ENCODE results near the gene HAGHL. TPM values are rescaled to one million over a fixed set of nuclear protein-coding genes. Genes with fewer than 3 reads are reported as not detected.

Gene HAGHL
- total and polyA plus RNA-seq, 2 of the 8 experiments (the other 6 are each of a cell fraction or from before 2014, with no cell fraction given) = 26.6 to 26.9 TPM

DNA sequence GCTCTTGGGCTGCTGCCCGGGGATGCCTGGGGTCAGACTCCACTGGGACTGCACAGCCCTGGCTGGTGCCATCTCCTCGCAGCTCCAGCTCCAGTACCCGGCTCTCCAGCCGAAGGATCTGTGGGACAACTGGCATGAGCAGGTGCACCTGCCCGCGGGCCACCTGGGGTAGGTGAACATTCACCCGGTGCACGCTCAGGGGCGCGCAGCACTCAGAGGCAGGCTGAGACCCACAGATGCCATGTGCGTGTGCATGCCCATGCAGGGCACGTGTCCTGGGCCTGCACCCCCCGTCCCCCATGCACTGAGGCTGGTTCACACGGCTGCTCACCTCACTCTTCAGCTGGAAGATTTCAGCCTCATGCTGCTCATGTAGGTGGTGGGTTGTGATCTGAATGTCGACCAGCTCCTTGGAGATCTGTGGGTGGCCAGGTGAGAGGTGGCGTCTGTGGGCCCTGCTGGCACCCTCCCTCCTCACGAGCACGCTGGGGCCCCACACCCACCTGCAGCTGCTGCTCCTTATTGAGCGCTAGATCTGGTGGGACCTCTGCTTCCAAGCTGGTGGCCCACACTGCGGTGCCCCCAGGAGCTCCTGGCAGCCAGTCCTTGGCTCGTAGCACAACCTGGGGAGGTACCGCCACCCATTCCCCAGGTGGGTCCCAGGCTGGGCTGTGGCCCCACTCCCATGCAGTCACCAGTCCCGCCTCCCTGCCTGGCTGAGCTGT lies 1.3 kb upstream of the HAGHL start:
- Histone ChIP-seq H2BK15ac (ENCODE audit: low read length) (0 out of 2 replicates have a peak overlapping the region, but pooled peaks have one; percentile 46), H2AK5ac (ENCODE audit: low read depth, low read length) (no peak overlapping the region), H3K79me2 (ENCODE audit: control insufficient read depth in 1 of 2, insufficient read depth in 2 of 2, low read length in 2 of 2) (no peaks in the 10 kb centered on the region), H2BK12ac (ENCODE audit: low read depth, low read length) (no peak overlapping the region), H3K4ac (replicated peaks; ENCODE audit: insufficient read length, low read depth, low read length) (peak overlapping the region; percentile 51), H3K18ac (ENCODE audit: extremely low read depth, low read length) (no peak overlapping the region), H4K8ac (ENCODE audit: extremely low read depth, insufficient read depth, low read length) (peak overlapping the region; percentile 57), H4K20me1 (replicated peaks in 1 of 2; ENCODE audit: control insufficient read depth in 1 of 2, insufficient read depth in 2 of 2, low read length in 2 of 2) (peaks cover 3 to 11% of the 10 kb centered on the region in 2 experiments), H3K4me2 (ENCODE audit: insufficient read depth in 1 of 2, low read depth in 2 of 2, low read length in 2 of 2) (peak overlapping the region; percentile 81 to 93; a peak in 3 of 4 replicates), H2BK20ac (ENCODE audit: low read length) (no peak overlapping the region), H3K36me3 (ENCODE audit: control insufficient read depth in 2 of 4, insufficient read depth in 4 of 4, low read length in 3 of 4) (peaks cover 0 to 6% (median 0%) of the 10 kb centered on the region in 4 experiments; a peak in 1 of 8 replicates), H2AFZ (ENCODE audit: low read length) (no peak overlapping the region), H3K4me3 (ENCODE audit: extremely low read depth in 1 of 4, insufficient read depth in 2 of 4, low read depth in 3 of 4, low read length in 4 of 4) (peak overlapping the region in 3 of 4 experiments; percentile 45 to 83 (median 56); a peak in 4 of 8 replicates), H4K91ac (replicated peaks; ENCODE audit: insufficient read length, low read length) (no peak overlapping the region), H2BK120ac (replicated peaks; ENCODE audit: low read depth, low read length) (no peak overlapping the region), H3K79me1 (ENCODE audit: low read depth, low read length) (no peaks in the 10 kb centered on the region), H2BK5ac (ENCODE audit: low read depth, low read length) (no peak overlapping the region), H3K23ac (ENCODE audit: insufficient read length) (no peak overlapping the region), H3K23me2 (ENCODE audit: low read depth, low read length) (peaks cover 22% of the 10 kb centered on the region; the same call in 1 of the 2 replicates), H3K9ac (replicated peaks in 1 of 4; ENCODE audit: extremely low read depth in 1 of 4, low read depth in 3 of 4, low read length in 3 of 4) (no peak overlapping the region), H4K5ac (ENCODE audit: insufficient read length, low read depth, low read length) (no peak overlapping the region), H3K27ac (ENCODE audit: low read depth, low read length) (no peak overlapping the region), H3K9me3 (ENCODE audit: insufficient read depth in 2 of 2, low read depth in 1 of 2, low read length in 1 of 2) (no peaks in the 10 kb centered on the region; a peak in 1 of 4 replicates), H3K27me3 (replicated peaks in 1 of 4; ENCODE audit: control insufficient read depth in 3 of 4, extremely low read depth in 1 of 4, insufficient read depth in 3 of 4, low read length in 3 of 4) (peaks cover 0 to 16% (median 5%) of the 10 kb centered on the region in 4 experiments; a peak in 4 of 7 replicates), H3K14ac (ENCODE audit: insufficient read length) (no peak overlapping the region), H3K56ac (replicated peaks; ENCODE audit: insufficient read length, low read depth, low read length) (no peak overlapping the region), H3K4me1 (replicated peaks in 1 of 4; ENCODE audit: control insufficient read depth in 3 of 4, insufficient read depth in 4 of 4, low read length in 3 of 4) (peaks cover 0 to 14% (median 8%) of the 10 kb centered on the region in 4 experiments; a peak in 5 of 7 replicates)
- WGBS, 2 experiments (ENCODE audit: extremely low coverage in 1 of 2, insufficient coverage in 1 of 2, insufficient read length in 1 of 2, insufficient replicate concordance in 2 of 2, low coverage in 1 of 2, low lambda C conversion rate in 2 of 2, missing lambda C conversion rate in 1 of 2) = 80% methylated on average over 21 of the region's 23 CpGs; no CpG with 5 or more reads in 1 of the 2 experiments
- POLR2A ChIA-PET (ENCODE audit: partially characterized antibody) = interaction anchor here (0.8 to 23.0 kb wide), 17 partner anchors 1 to 78 kb away, joined by 3 to 353 read pairs (median 6); partner anchors contain the start of genes ANTKMT, CCDC78, CHTF18 and CIAO3
- CTCF ChIA-PET (ENCODE audit: partially characterized antibody) = interaction anchor here (0.5 to 35.8 kb wide), 6 partner anchors 9 to 330 kb away, joined by 3 to 977 read pairs (median 214); partner anchors contain the start of genes ANTKMT, CCDC78, CHTF18 and CIAO3
- no peak for DNase-seq (ENCODE audit: low read depth in 1 of 2, low spot score in 2 of 2)
- no peak for TF ChIP-seq POLR2A (IDR thresholded peaks at IDR 0.05; ENCODE audit: control extremely low read depth in 1 of 2, low read depth in 2 of 2, low read length in 2 of 2)
- TF ChIP-seq BCL11A (IDR thresholded peaks at IDR 0.05; ENCODE audit: low read depth in 2 of 2, low read length in 2 of 2) = no peak
- TF ChIP-seq SAP30 (IDR thresholded peaks at IDR 0.05; ENCODE audit: insufficient read depth, insufficient replicate concordance, low read length) = no peak
- TF ChIP-seq FOSL1 (IDR thresholded peaks at IDR 0.05; ENCODE audit: insufficient read depth, low read depth, low read length) = no peak
- TF ChIP-seq CEBPB (IDR thresholded peaks at IDR 0.05; ENCODE audit: low read depth, low read length) = no peak
- no peak for TF ChIP-seq SUZ12 (IDR thresholded peaks at IDR 0.05; ENCODE audit: low read length)
- TF ChIP-seq, protein P1, sequence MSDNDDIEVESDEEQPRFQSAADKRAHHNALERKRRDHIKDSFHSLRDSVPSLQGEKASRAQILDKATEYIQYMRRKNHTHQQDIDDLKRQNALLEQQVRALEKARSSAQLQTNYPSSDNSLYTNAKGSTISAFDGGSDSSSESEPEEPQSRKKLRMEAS (IDR thresholded peaks at IDR 0.05) = no peak
- no peak for TF ChIP-seq CHD1 (IDR thresholded peaks at IDR 0.05; ENCODE audit: low read depth, low read length)
- no peak for TF ChIP-seq EGR1 (IDR thresholded peaks at IDR 0.05; ENCODE audit: borderline replicate concordance, low read depth, low read length)
- TF ChIP-seq, protein P2, sequence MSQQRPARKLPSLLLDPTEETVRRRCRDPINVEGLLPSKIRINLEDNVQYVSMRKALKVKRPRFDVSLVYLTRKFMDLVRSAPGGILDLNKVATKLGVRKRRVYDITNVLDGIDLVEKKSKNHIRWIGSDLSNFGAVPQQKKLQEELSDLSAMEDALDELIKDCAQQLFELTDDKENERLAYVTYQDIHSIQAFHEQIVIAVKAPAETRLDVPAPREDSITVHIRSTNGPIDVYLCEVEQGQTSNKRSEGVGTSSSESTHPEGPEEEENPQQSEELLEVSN (IDR thresholded peaks at IDR 0.05) = no peak
- FAIRE-seq = no peak

Measured in H1 (cell line).